Esophagus squamous epithelium (tissue), 4 donors: ENCODE results near the gene WASHC2A.

Experiments used
- POLR2A ChIP-seq, 4 donors: fragments of 450-650 bp; IDR thresholded peaks; one replicate each; pipeline ENCODE4 v1.6.1; 2017; ENCODE audit warnings: antibody characterized with exemption in 4 of 4, mild to moderate bottlenecking in 4 of 4, moderate library complexity in 3 of 4
- TF ChIP-seq, protein P1 (sequence below), 6 experiments: fragments of 450-650 bp in 4 of 6; fragments of 200-600 bp in 2 of 6; sonication (generic) in 2 of 6; IDR thresholded peaks; one replicate each; pipeline ENCODE4 v1.5.1; 2016 to 2019; ENCODE audit warnings: antibody characterized with exemption in 6 of 6, mild to moderate bottlenecking in 4 of 6, moderate library complexity in 4 of 6

- TF ChIP-seq, protein P1, sequence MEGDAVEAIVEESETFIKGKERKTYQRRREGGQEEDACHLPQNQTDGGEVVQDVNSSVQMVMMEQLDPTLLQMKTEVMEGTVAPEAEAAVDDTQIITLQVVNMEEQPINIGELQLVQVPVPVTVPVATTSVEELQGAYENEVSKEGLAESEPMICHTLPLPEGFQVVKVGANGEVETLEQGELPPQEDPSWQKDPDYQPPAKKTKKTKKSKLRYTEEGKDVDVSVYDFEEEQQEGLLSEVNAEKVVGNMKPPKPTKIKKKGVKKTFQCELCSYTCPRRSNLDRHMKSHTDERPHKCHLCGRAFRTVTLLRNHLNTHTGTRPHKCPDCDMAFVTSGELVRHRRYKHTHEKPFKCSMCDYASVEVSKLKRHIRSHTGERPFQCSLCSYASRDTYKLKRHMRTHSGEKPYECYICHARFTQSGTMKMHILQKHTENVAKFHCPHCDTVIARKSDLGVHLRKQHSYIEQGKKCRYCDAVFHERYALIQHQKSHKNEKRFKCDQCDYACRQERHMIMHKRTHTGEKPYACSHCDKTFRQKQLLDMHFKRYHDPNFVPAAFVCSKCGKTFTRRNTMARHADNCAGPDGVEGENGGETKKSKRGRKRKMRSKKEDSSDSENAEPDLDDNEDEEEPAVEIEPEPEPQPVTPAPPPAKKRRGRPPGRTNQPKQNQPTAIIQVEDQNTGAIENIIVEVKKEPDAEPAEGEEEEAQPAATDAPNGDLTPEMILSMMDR (IDR thresholded peaks at IDR 0.05) = no peak
- TF ChIP-seq POLR2A (IDR thresholded peaks at IDR 0.05) = no peak
These were observed 42.1 kb upstream of the WASHC2A start for GRCh38 chr10:50025627-50026026.
